IPS-18a (cell line): ENCODE measurements around the gene TRIM71.
"Not testable (repeated sequence)": the region's sequence is repeated elsewhere in the genome, so short reads cannot be mapped to it uniquely, and the experiment has no call there.

Source experiments
- H3K27ac ChIP-seq: one replicate; pipeline ENCODE4 v1.5.1; 2013; ENCODE audit warnings: low read length
- H3K27me3 ChIP-seq: one replicate; pipeline ENCODE4 v1.6.1; 2013; ENCODE audit warnings: mild to moderate bottlenecking, low read length; ENCODE audit not compliant: control insufficient read depth, insufficient read depth
- H3K36me3 ChIP-seq: one replicate; pipeline ENCODE4 v1.6.1; 2013; ENCODE audit warnings: low read depth, low read length; ENCODE audit not compliant: control insufficient read depth
- H3K4me1 ChIP-seq: one replicate; pipeline ENCODE4 v1.6.1; 2013; ENCODE audit warnings: low read depth, low read length; ENCODE audit not compliant: control insufficient read depth
- H3K4me3 ChIP-seq: one replicate; pipeline ENCODE4 v1.5.1; 2013; ENCODE audit warnings: low read length
- H3K9ac ChIP-seq: one replicate; pipeline ENCODE4 v1.6.1; 2013; ENCODE audit warnings: mild to moderate bottlenecking, low read length, moderate library complexity
- H3K9me3 ChIP-seq: one replicate; pipeline ENCODE4 v1.6.1; 2013; ENCODE audit warnings: low read depth, low read length; ENCODE audit not compliant: control insufficient read depth

Gene TRIM71

GRCh38 chr3:32930161-32930560 lies 112.4 kb downstream of the TRIM71 start:
- H3K9ac ChIP-seq = no peak overlapping the region
- no peaks in the 10 kb centered on the region for H3K4me1 ChIP-seq
- H3K4me3 ChIP-seq = no peak overlapping the region
- H3K9me3 ChIP-seq = no peaks in the 10 kb centered on the region
- no peaks in the 10 kb centered on the region for H3K36me3 ChIP-seq
- no peak overlapping the region for H3K27ac ChIP-seq
- no peaks in the 10 kb centered on the region for H3K27me3 ChIP-seq

DNA sequence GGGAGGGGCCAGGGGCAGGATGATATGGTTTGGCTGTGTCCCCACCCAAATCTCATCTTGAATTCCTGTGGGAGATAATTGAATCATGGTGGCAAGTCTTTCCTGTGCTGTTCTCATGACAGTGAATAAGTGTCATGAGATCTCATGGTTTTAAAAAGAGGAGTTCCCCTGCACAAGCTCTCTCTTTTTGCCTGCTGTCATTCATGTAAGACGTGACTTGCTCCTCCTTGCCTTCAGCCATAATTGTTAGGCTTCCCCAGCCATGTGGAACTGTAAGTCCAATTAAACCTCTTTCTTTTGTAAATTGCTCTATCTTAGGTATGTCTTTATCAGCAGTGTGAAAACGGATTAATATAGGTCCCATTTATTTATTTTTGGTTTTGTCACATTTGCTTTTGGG lies 113.5 kb downstream of the TRIM71 start:
- not testable (repeated sequence) for H3K4me1 ChIP-seq, H3K27me3 ChIP-seq, H3K4me3 ChIP-seq, H3K36me3 ChIP-seq, H3K9me3 ChIP-seq, H3K9ac ChIP-seq, H3K27ac ChIP-seq

DNA sequence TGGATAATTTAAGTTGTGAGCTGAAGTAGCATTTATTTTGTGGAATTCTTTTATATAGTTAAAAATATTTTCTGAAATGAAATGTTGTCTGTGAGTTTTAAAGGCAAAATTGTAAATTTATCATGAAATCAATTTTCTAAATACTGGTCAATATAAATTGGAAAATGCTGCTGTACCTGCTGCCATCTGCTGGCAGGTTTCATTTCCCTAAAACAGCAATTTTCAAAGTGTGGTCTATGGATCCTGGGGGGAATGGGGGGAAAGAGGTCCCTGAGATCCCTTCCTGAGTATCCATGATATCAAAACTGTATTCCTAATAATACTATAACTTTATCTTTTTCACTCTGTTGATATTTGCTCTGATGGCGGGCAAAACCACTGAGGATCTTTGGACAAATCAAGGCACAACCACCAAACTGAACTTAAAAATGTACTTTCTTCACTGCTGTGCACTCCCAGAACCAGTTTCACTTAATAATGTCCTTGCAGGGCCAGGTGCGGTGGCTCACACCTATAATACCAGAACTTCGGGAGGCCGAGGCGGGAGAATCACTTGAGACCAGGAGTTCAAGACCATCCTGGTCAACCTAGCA lies 116.4 kb downstream of the TRIM71 start:
- H3K27ac ChIP-seq = no peak overlapping the region
- H3K4me1 ChIP-seq = no peaks in the 10 kb centered on the region
- no peak overlapping the region for H3K9ac ChIP-seq
- H3K36me3 ChIP-seq = no peaks in the 10 kb centered on the region
- no peaks in the 10 kb centered on the region for H3K9me3 ChIP-seq
- H3K27me3 ChIP-seq = no peaks in the 10 kb centered on the region
- H3K4me3 ChIP-seq = no peak overlapping the region

DNA sequence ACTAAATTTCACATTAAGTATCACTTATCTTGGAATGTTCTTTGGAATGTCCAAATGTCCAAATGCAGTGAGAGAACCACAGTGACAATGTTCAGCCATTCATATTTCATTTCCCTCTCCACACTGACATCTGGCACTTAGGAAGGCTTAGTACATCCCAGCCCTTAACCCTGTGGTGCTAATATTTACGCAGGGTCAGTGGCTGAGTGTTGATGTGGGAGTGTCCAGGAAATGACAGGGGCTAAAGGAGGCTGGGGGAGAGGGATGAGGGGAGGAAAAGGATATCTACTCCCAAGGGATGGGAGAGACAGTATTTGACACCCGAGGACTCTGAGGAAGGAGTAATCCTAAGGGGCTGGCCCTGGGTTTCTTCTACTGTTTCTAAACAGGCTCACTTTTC lies 119.5 kb downstream of the TRIM71 start:
- no peak overlapping the region for H3K9ac ChIP-seq

DNA sequence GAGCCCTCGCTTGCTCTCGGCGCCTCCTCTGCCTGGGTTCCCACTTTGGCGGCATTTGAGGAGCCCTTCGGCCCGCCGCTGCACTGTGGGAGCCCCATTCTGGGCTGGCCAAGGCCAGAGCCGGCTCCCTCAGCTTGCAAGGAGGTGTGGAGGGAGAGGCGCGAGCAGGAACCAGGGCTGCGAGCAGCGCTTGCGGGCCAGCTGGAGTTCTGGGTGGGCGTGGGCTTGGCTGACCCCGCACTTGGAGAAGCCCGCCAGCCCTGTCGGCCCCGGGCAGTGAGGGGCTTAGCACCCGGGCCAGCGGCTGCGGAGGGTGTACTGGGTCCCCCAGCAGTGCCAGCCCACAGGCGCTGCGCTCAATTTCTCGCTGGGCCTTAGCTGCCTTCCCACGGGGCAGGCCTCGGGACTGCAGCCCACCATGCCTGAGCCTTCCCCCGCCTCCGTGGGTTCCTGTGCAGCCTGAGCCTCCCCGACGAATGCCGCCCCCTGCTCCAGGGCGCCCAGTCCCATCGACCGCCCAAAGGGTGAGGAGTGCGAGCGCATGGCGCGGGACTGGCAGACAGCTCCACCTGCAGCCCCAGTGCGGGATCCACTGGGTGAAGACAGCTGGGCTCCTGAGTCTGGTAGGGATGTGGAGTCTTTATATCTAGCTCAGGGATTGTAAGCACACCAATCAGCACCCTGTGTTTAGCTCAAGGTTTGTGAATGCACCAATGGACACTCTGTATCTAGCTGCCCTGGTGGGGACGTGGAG lies 121.9 kb downstream of the TRIM71 start:
- H3K36me3 ChIP-seq, H3K27me3 ChIP-seq, H3K4me3 ChIP-seq, H3K9me3 ChIP-seq, H3K27ac ChIP-seq, H3K9ac ChIP-seq, H3K4me1 ChIP-seq: not testable (repeated sequence)

More for the DNA sequence above, 119.5 kb downstream of the TRIM71 start:
- Histone ChIP-seq H3K4me1 (no peaks in the 10 kb centered on the region), H3K4me3 (no peak overlapping the region), H3K9me3 (no peaks in the 10 kb centered on the region), H3K27ac (no peak overlapping the region), H3K36me3 (no peaks in the 10 kb centered on the region), H3K27me3 (no peaks in the 10 kb centered on the region)

GRCh38 chr3:32940726-32941125 lies 122.9 kb downstream of the TRIM71 start:
- H3K4me3 ChIP-seq = no peak overlapping the region
- H3K36me3 ChIP-seq = no peaks in the 10 kb centered on the region
- no peaks in the 10 kb centered on the region for H3K9me3 ChIP-seq
- H3K4me1 ChIP-seq = no peaks in the 10 kb centered on the region
- no peak overlapping the region for H3K9ac ChIP-seq
- no peak overlapping the region for H3K27ac ChIP-seq
- H3K27me3 ChIP-seq = no peaks in the 10 kb centered on the region

DNA sequence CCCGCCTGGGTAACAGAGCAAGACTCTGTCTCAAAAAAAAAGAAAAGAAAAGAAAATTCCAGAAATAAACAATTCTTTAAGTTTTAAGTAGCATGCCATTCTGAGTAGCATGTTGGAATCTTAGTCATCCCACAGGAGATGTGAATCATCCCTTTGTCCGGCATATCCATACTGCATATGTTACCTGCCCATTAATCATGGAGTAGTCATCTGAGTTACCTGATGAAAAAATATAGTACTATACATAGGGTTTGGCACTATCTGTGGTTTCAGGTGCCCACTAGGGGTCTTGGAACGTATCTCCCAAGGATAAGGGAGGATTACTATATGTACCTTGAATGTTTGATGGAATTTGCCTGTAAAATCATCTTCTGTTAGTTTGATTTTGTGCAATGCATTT lies 127.3 kb downstream of the TRIM71 start:
- Histone ChIP-seq H3K4me1 (no peaks in the 10 kb centered on the region), H3K9ac (no peak overlapping the region), H3K27me3 (no peaks in the 10 kb centered on the region), H3K36me3 (no peaks in the 10 kb centered on the region), H3K9me3 (no peaks in the 10 kb centered on the region), H3K4me3 (no peak overlapping the region), H3K27ac (no peak overlapping the region)

DNA sequence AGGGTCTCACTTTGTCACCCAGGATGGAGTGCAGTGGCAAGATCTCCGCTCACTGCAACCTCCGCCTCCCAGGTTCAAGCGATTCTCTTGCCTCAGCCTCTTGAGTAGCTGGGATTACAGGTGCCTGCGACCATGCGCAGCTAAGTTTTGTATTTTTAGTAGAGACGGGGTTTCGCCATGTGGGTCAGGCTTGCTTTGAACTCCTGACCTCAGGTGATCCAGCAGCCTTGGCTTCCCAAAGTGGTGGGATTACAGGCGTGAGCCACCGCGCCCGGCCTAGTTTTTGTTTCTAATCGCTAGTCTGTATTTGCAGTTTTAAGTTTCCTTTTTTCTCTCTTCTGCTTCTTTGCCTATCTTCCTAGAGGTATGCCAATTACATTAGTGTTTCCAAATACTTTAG lies 127.8 kb downstream of the TRIM71 start:
- not testable (repeated sequence) for H3K27me3 ChIP-seq, H3K9me3 ChIP-seq, H3K9ac ChIP-seq, H3K36me3 ChIP-seq, H3K4me3 ChIP-seq, H3K4me1 ChIP-seq, H3K27ac ChIP-seq

- Histone ChIP-seq H3K36me3 (no peaks in the 10 kb centered on the region), H3K9ac (no peak overlapping the region), H3K4me1 (no peaks in the 10 kb centered on the region), H3K4me3 (no peak overlapping the region), H3K9me3 (no peaks in the 10 kb centered on the region), H3K27me3 (no peaks in the 10 kb centered on the region), H3K27ac (no peak overlapping the region)
Measured at GRCh38 chr3:32946973-32947788, 129.4 kb downstream of the TRIM71 start.
